DND-41 (cell line): ENCODE results near the gene SAT1.
A peak's percentile ranks its signal among the peaks of the same experiment; 100 is the strongest.
"Not testable (repeated sequence)": the region's sequence is repeated elsewhere in the genome, so short reads cannot be mapped to it uniquely, and the experiment has no call there.

Source experiments
- ATAC-seq: fragments of 200-7000 bp; cut with Tn5 transposase; 3 replicates; pipeline ENCODE4 v1.9.1; 2021; ENCODE audit warnings: low read depth; ENCODE audit not compliant: insufficient read depth
- DNase-seq: peaks from one replicate; pipeline ENCODE4 v3.0.0-alpha.2; 2020
- H2AFZ ChIP-seq: 2 replicates; pipeline ENCODE4 v1.6.0; 2012; ENCODE audit warnings: low read depth, low read length
- H3K27ac ChIP-seq: 2 replicates; pipeline ENCODE4 v1.5.1; 2012; ENCODE audit warnings: low read length, inconsistent platforms
- H3K27me3 ChIP-seq: fragments of 200-600 bp; sonication (generic); 2 replicates; pipeline ENCODE4 v1.6.0; 2012; ENCODE audit warnings: low read length, mild to moderate bottlenecking, inconsistent platforms; ENCODE audit not compliant: insufficient read depth, poor library complexity
- H3K36me3 ChIP-seq: 2 replicates; pipeline ENCODE4 v1.5.1; 2012; ENCODE audit warnings: low read length, inconsistent platforms; ENCODE audit not compliant: insufficient read depth
- H3K4me1 ChIP-seq: 2 replicates; pipeline ENCODE4 v1.5.1; 2012; ENCODE audit warnings: mild to moderate bottlenecking, low read length; ENCODE audit not compliant: insufficient read depth
- H3K4me2 ChIP-seq: 2 replicates; pipeline ENCODE4 v1.6.0; 2012; ENCODE audit warnings: mild to moderate bottlenecking, moderate library complexity, low read length, inconsistent platforms; ENCODE audit not compliant: insufficient read depth
- H3K4me3 ChIP-seq, 2 experiments: fragments of 200-600 bp in 1 of 2; shearing (Covaris generic) in 1 of 2; 2 replicates each; pipeline ENCODE4 v1.5.1; 2012 to 2016; ENCODE audit warnings: inconsistent platforms in 2 of 2, low read length in 2 of 2, mild to moderate bottlenecking in 2 of 2, low read depth in 1 of 2, moderate library complexity in 1 of 2
- H3K79me2 ChIP-seq: 2 replicates; pipeline ENCODE4 v1.6.0; 2012; ENCODE audit warnings: low read length, inconsistent platforms; ENCODE audit not compliant: insufficient read depth
- H3K9ac ChIP-seq: 2 replicates; pipeline ENCODE4 v1.6.0; 2012; ENCODE audit warnings: low read depth, mild to moderate bottlenecking, inconsistent platforms, low read length, moderate library complexity
- H3K9me3 ChIP-seq: 2 replicates; pipeline ENCODE4 v1.5.1; 2012; ENCODE audit warnings: low read length, moderate library complexity, mild to moderate bottlenecking, inconsistent platforms; ENCODE audit not compliant: insufficient read depth, severe bottlenecking
- H4K20me1 ChIP-seq: 2 replicates; pipeline ENCODE4 v1.6.0; 2012; ENCODE audit warnings: low read length; ENCODE audit not compliant: insufficient read depth
- CTCF ChIP-seq: IDR thresholded peaks from 2 replicates; pipeline ENCODE4 v1.5.1; 2012; ENCODE audit warnings: borderline replicate concordance, low read length, moderate library complexity, mild to moderate bottlenecking; ENCODE audit not compliant: poor library complexity, severe bottlenecking; ENCODE audit errors: extremely low read depth
- EZH2 ChIP-seq: IDR thresholded peaks from 3 replicates; pipeline ENCODE4 v1.6.1; 2012; ENCODE audit warnings: borderline replicate concordance, low read depth, mild to moderate bottlenecking, moderate library complexity, low read length, inconsistent platforms; ENCODE audit not compliant: severe bottlenecking

Gene SAT1

GRCh38 chrX:23742174-23742696 is 40.7 kb upstream of the SAT1 start:
- DNase-seq (no peak), ATAC-seq (no peak)
- H3K27ac ChIP-seq: no peak overlapping the region
- no peaks in the 10 kb centered on the region for H3K9me3 ChIP-seq
- no peak overlapping the region for H3K9ac ChIP-seq
- no peaks in the 10 kb centered on the region for H3K36me3 ChIP-seq
- no peaks in the 10 kb centered on the region for H4K20me1 ChIP-seq
- H3K4me3 ChIP-seq: no peak overlapping the region
- TF ChIP-seq CTCF (no peak), EZH2 (no peak)
- no peaks in the 10 kb centered on the region for H3K4me1 ChIP-seq
- H3K79me2 ChIP-seq: no peaks in the 10 kb centered on the region
- no peak overlapping the region for H3K4me2 ChIP-seq
- no peaks in the 10 kb centered on the region for H3K27me3 ChIP-seq
- no peak overlapping the region for H2AFZ ChIP-seq

- Histone ChIP-seq H2AFZ (no peak within 1 kb of the TSS), H3K9me3 (no peaks in the 10 kb centered on the region), H3K27ac (no peak within 1 kb of the TSS), H3K4me2 (no peak within 1 kb of the TSS), H3K9ac (no peak within 1 kb of the TSS), H3K4me3 (no peak within 1 kb of the TSS), H4K20me1 (no peaks in the 10 kb centered on the region), H3K4me1 (no peaks in the 10 kb centered on the region), H3K27me3 (no peaks in the 10 kb centered on the region), H3K36me3 (no peaks in the 10 kb centered on the region), H3K79me2 (no peaks in the 10 kb centered on the region)
- peak; percentile 74 for ATAC-seq
- DNase-seq: peak; percentile 26
- no peak for TF ChIP-seq CTCF
- TF ChIP-seq EZH2: no peak
Observed at GRCh38 chrX:23742697-23743622, 40.0 kb upstream of the SAT1 start, which contains the start of gene ACOT9. Gene ACOT9, minus strand, starts transcription at chrX:23743276. Its CDS starts 132 bp downstream, at chrX:23743144.

GRCh38 chrX:23743623-23743971 is 39.4 kb upstream of the SAT1 start:
- not testable (repeated sequence) for H3K9ac ChIP-seq, H4K20me1 ChIP-seq, H3K36me3 ChIP-seq, DNase-seq, H2AFZ ChIP-seq, H3K4me2 ChIP-seq, ATAC-seq, H3K4me3 ChIP-seq, H3K9me3 ChIP-seq, H3K79me2 ChIP-seq, H3K27ac ChIP-seq, H3K27me3 ChIP-seq, H3K4me1 ChIP-seq

- H3K9me3 ChIP-seq: no peaks in the 10 kb centered on the region
- H3K79me2 ChIP-seq: no peaks in the 10 kb centered on the region
- H3K27me3 ChIP-seq: no peaks in the 10 kb centered on the region
- H4K20me1 ChIP-seq: no peaks in the 10 kb centered on the region
- no peak overlapping the region for H3K4me3 ChIP-seq
- H2AFZ ChIP-seq: no peak overlapping the region
- H3K27ac ChIP-seq: no peak overlapping the region
- no peak for DNase-seq
- no peak overlapping the region for H3K4me2 ChIP-seq
- H3K9ac ChIP-seq: no peak overlapping the region
- no peaks in the 10 kb centered on the region for H3K36me3 ChIP-seq
- TF ChIP-seq EZH2 (no peak), CTCF (no peak)
- no peak for ATAC-seq
- no peaks in the 10 kb centered on the region for H3K4me1 ChIP-seq
Observed at GRCh38 chrX:23745786-23746185, 37.2 kb upstream of the SAT1 start.
